Stomach smooth muscle (tissue), 2 donors: Measurements from ENCODE around the gene DCAF6.

ENCODE experiments used
- H3K27ac ChIP-seq: one replicate; pipeline ENCODE4 v1.7.0; 2013; ENCODE audit warnings: mild to moderate bottlenecking, low read length, inconsistent platforms
- H3K27me3 ChIP-seq, 2 donors: one replicate each; pipeline ENCODE4 v1.7.0; 2013; ENCODE audit warnings: low read length in 2 of 2; ENCODE audit not compliant: insufficient read depth in 2 of 2, control insufficient read depth in 1 of 2
- H3K36me3 ChIP-seq, 2 donors: one replicate each; pipeline ENCODE4 v1.7.0; 2013; ENCODE audit warnings: low read length in 2 of 2; ENCODE audit not compliant: control insufficient read depth in 2 of 2, insufficient read depth in 2 of 2
- H3K4me1 ChIP-seq: one replicate; pipeline ENCODE4 v1.7.0; 2013; ENCODE audit warnings: low read length; ENCODE audit not compliant: control insufficient read depth, insufficient read depth
- H3K4me3 ChIP-seq, 2 donors: one replicate each; pipeline ENCODE4 v1.7.0; 2013; ENCODE audit warnings: low read length in 2 of 2
- H3K9ac ChIP-seq, 2 donors: one replicate each; pipeline ENCODE4 v1.7.0; 2013; ENCODE audit warnings: low read length in 2 of 2, mild to moderate bottlenecking in 1 of 2
- H3K9me3 ChIP-seq, 2 donors: one replicate each; pipeline ENCODE4 v1.7.0; 2013; ENCODE audit warnings: low read length in 2 of 2; ENCODE audit not compliant: control insufficient read depth in 2 of 2
- donor health status: healthy.
- donor health status: Pancreatic carcinoma.

The DCAF6 gene

DNA sequence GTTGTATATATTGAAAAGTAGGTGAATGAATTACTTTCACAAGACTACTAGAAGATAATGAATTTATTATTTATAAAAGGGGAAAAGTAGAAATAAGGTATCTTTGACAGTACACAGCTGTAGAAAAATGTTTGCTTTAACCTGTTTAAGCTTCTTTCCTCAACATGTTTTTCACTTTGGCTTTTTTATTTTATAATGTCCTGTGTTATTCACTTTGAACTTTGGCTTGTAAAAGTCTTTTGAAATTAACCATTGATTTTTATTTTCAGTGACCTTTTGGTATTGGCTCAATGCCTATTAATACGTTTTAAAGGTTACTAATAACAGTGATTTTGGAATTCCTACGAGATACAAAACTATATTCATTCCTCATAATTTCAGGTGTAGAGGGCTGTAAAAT lies 58.1 kb downstream of the DCAF6 start:
- Histone ChIP-seq H3K36me3 (peaks cover 0 to 5% of the 10 kb centered on the region in 2 donors), H3K9me3 (no peaks in the 10 kb centered on the region), H3K27ac (no peak overlapping the region), H3K4me3 (no peak overlapping the region), H3K4me1 (no peaks in the 10 kb centered on the region), H3K9ac (no peak overlapping the region), H3K27me3 (no peaks in the 10 kb centered on the region)

DNA sequence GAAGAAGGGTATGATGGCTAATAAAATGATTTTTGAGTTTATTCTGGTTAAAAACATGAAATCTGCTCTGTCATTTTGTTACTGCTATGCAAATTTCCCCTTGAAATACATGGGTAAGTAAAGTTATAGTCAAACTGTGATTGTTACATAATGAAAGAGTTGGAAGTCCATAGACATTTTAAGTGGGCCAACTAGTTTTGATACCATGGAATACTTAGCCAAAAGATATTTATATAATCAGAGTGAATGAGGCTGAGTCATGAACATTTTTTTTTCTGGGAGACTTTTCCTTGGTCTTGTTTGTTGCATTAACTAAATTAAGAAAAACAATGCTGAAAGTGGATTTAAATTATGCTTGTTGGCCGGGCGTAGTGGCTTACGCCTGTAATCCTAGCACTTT lies 58.6 kb downstream of the DCAF6 start:
- Histone ChIP-seq H3K9ac (no peak overlapping the region), H3K27me3 (no peaks in the 10 kb centered on the region), H3K36me3 (peaks cover 0 to 5% of the 10 kb centered on the region in 2 donors), H3K4me1 (no peaks in the 10 kb centered on the region), H3K9me3 (no peaks in the 10 kb centered on the region), H3K4me3 (no peak overlapping the region), H3K27ac (no peak overlapping the region)

DNA sequence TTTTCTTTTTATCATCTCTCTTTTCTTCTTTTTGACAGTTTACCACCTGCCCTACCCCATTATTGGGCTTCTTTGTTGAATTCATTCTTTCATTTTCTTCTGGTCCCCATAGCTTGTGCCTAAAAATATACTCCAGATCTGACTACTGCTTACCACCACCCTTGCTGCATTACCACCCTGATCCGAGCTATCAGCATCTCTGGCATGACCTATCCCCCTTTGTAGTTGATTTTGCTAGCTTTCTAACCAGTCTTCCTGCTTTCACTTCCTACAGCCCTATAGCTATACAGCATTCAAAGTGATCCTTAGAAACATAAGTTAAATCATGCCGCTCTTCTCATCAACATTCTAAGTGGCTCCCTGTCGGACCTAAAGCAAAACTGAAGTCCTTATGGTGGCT lies 59.8 kb downstream of the DCAF6 start:
- Histone ChIP-seq H3K36me3 (peaks cover 0 to 5% of the 10 kb centered on the region in 2 donors), H3K9ac (no peak overlapping the region), H3K27ac (no peak overlapping the region), H3K4me1 (no peaks in the 10 kb centered on the region), H3K4me3 (no peak overlapping the region), H3K27me3 (no peaks in the 10 kb centered on the region), H3K9me3 (no peaks in the 10 kb centered on the region)

DNA sequence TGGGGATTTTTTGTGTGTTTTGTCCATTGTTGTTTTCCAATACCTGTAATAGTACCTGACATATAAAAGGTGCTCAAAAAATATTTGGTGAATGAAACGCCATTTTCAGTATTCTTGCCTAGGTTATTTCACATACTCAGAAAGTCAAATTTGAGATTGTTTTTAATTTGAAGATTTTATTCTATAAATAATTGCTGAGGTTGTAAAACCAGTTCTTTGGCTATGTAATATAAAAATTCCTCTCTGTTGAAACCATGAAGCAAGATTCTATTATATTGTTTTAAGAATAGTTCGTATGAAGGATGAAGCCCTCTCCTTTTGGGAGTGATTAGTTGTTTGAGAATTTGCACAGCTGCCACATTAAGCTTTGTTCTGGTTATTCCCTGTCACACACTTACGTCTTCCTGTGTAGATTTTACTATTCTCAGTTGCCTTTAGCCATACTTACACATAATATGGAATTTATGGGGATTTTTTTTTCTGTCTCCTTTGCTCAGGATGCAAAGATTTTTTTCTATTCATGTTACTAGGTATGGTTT lies 60.6 kb downstream of the DCAF6 start:
- no peaks in the 10 kb centered on the region for H3K36me3 ChIP-seq
- no peak overlapping the region for H3K4me3 ChIP-seq
- no peaks in the 10 kb centered on the region for H3K9me3 ChIP-seq
- H3K9ac ChIP-seq = no peak overlapping the region
- no peak overlapping the region for H3K27ac ChIP-seq
- no peaks in the 10 kb centered on the region for H3K27me3 ChIP-seq
- H3K4me1 ChIP-seq = no peaks in the 10 kb centered on the region

DNA sequence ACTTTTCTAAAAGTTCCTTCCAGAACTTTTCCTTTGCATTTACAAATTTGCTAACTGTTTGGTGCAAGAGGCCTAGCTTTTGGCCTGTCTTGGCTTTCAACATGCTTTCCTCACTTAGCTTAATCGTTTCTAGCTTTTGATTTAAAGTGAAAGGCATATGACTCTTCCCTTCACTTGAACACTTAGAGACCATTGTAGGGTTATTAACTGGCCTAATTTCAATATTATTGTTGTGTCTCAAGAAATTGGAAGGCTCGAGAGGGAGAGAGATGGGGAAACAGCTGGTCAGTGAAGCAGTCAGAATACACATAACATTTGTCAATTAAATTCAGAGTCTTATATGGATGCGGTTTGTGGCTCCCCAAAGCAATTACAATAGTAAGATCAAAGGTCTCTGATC lies 63.4 kb downstream of the DCAF6 start:
- H3K27ac ChIP-seq = no peak overlapping the region

DNA sequence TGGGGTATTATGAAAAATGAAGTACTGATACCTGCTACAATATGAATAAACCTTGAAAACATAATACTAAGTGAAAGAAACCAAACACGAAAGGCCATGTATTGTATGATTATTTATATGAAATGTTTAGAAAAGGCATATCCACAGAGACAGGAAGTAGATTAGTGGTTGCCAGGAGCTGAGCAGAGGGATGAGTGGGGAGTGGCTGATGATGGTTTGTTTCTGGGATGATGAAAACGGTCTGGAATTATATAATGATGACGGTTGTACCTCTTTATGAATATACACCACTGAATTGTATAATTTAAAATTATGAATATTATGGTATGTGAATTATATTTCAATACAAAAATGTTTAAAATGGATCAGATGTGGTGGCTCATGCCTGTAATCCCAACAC lies 64.2 kb downstream of the DCAF6 start:
- H3K27me3 ChIP-seq = no peaks in the 10 kb centered on the region
- H3K36me3 ChIP-seq = peaks cover 0 to 7% of the 10 kb centered on the region in 2 donors
- no peak overlapping the region for H3K4me3 ChIP-seq
- no peaks in the 10 kb centered on the region for H3K4me1 ChIP-seq
- H3K27ac ChIP-seq = no peak overlapping the region
- no peaks in the 10 kb centered on the region for H3K9me3 ChIP-seq
- H3K9ac ChIP-seq = no peak overlapping the region

More for the DNA sequence above, 63.4 kb downstream of the DCAF6 start:
- H3K9me3 ChIP-seq = no peaks in the 10 kb centered on the region
- no peak overlapping the region for H3K9ac ChIP-seq
- H3K36me3 ChIP-seq = peaks cover 0 to 7% of the 10 kb centered on the region in 2 donors
- no peak overlapping the region for H3K4me3 ChIP-seq
- no peaks in the 10 kb centered on the region for H3K27me3 ChIP-seq
- H3K4me1 ChIP-seq = no peaks in the 10 kb centered on the region

DNA sequence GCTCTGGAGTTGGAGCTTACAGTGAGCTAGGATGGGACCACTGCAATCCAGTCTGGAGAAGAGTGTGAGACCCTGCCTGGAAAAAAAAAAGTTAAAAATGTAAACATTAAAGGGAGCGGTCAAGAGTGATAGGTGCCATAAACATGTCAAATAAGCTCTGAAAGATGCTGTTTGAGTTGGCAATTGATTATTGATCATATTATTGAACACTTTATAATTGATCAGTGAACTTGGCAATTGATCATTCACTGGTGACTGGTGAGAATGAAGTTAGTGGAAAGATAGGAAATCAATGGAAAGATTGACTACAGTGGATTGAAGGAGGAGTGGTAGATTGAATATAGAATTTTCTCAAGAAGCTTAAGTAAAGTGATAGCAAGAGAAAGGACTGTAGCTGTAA lies 64.7 kb downstream of the DCAF6 start:
- Histone ChIP-seq H3K27ac (no peak overlapping the region), H3K4me3 (no peak overlapping the region), H3K9ac (no peak overlapping the region), H3K4me1 (no peaks in the 10 kb centered on the region), H3K36me3 (peaks cover 0 to 7% of the 10 kb centered on the region in 2 donors), H3K27me3 (no peaks in the 10 kb centered on the region), H3K9me3 (no peaks in the 10 kb centered on the region)

DNA sequence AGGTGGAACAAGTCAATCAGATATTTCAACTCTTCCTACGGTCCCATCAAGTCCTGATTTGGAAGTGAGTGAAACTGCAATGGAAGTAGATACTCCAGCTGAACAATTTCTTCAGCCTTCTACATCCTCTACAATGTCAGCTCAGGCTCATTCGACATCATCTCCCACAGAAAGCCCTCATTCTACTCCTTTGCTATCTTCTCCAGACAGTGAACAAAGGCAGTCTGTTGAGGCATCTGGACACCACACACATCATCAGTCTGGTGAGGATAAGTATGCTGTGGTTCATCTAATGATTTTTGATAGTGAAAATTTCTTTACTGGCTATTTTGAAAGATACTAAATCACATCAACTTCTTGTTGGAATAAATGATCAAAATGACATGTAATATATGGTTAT lies 68.0 kb downstream of the DCAF6 start:
- Histone ChIP-seq H3K4me1 (no peaks in the 10 kb centered on the region), H3K9ac (no peak overlapping the region), H3K27me3 (no peaks in the 10 kb centered on the region), H3K36me3 (peaks cover 3 to 17% of the 10 kb centered on the region in 2 donors), H3K9me3 (no peaks in the 10 kb centered on the region), H3K27ac (no peak overlapping the region), H3K4me3 (no peak overlapping the region)

DNA sequence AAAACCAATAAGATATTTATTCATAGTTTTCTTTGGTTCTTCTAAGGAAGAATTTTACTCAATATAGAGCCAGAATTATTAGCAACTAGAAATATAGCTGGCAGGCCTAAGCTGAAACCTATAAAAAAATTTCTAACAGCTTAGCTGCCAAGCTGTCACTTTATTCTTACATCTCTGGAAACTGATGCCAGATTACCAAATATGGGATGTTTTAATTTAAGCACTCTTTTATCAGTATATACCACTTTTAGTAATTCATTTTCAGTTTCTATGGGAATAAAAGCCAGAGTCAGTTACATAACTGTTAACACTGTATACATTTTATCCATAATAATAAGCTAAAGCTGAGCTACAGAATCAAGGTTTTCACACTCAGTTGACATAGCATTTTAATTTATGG lies 69.0 kb downstream of the DCAF6 start:
- Histone ChIP-seq H3K4me3 (no peak overlapping the region), H3K36me3 (peaks cover 3 to 17% of the 10 kb centered on the region in 2 donors), H3K27ac (no peak overlapping the region), H3K9me3 (no peaks in the 10 kb centered on the region), H3K9ac (no peak overlapping the region), H3K4me1 (no peaks in the 10 kb centered on the region), H3K27me3 (no peaks in the 10 kb centered on the region)

DNA sequence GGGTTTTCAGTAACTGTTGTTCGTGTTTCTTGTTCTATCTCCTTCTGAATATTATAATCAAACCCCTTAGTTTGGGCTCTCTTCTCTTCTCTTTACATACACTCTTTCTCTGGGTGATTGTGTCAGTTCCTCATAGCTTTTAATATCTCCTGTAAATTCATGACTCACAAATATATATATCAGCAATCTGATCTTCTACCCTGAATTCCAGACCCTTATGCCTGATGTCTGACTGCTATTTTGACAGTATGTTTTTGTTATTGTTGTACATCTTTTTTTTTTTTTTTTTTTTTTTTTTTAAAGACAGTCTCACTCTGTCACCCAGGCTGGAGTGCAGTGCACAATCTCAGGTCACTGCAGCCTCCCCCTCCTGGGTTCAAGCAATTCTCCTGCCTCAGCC lies 71.2 kb downstream of the DCAF6 start:
- Histone ChIP-seq H3K27me3 (no peaks in the 10 kb centered on the region), H3K4me3 (no peak overlapping the region), H3K9me3 (no peaks in the 10 kb centered on the region), H3K9ac (no peak overlapping the region), H3K27ac (no peak overlapping the region), H3K4me1 (no peaks in the 10 kb centered on the region), H3K36me3 (peaks cover 7 to 17% of the 10 kb centered on the region in 2 donors)

DNA sequence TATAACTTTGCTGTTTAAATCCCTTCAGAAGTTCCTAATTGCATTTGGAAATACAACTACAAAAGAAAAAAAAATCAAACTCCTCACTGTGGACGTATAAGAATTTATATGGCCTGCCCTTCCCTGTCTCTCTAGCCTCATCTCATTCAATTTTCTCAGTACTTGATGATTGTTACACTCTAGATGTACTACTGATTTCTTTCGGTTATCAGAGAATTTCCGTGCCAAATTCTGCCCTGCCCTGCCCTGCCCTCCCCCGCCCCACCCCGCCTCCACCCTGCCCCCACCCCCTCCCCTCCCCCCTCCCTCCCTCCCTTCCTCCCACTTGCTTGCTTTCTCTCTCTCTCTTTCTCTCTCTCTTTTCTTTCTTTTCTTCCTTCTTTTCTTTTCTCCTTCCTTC lies 72.1 kb downstream of the DCAF6 start:
- Histone ChIP-seq H3K27ac (no peak overlapping the region), H3K9me3 (no peaks in the 10 kb centered on the region), H3K4me1 (no peaks in the 10 kb centered on the region), H3K4me3 (no peak overlapping the region), H3K27me3 (no peaks in the 10 kb centered on the region), H3K36me3 (peaks cover 7 to 17% of the 10 kb centered on the region in 2 donors), H3K9ac (no peak overlapping the region)
